ENCODE results near the gene RCCD1. TPM values are rescaled to one million over a fixed set of nuclear protein-coding genes. Genes with fewer than 3 reads are reported as not detected.

Gene RCCD1
- total RNA-seq, 2 donors from 2014 or later = 6.8 to 9.5 TPM

- Histone ChIP-seq H3K36me3 (peaks cover 91% of the 10 kb centered on the region), H3K27me3 (no peaks in the 10 kb centered on the region), H3K9me3 (no peaks in the 10 kb centered on the region), H3K4me1 (no peaks in the 10 kb centered on the region), H3K27ac (no peak overlapping the region), H3K4me3 (no peak overlapping the region)
- TF ChIP-seq CTCF (IDR thresholded peaks at IDR 0.05) = no peak
- no peak for DNase-seq (ENCODE audit: low spot score)
Measured at GRCh38 chr15:90942354-90943120, 12.1 kb upstream of the RCCD1 start.

- Histone ChIP-seq H3K4me3 (no peak overlapping the region), H3K36me3 (peaks cover 93% of the 10 kb centered on the region), H3K4me1 (no peaks in the 10 kb centered on the region), H3K9me3 (no peaks in the 10 kb centered on the region), H3K27me3 (no peaks in the 10 kb centered on the region), H3K27ac (no peak overlapping the region)
- TF ChIP-seq CTCF (IDR thresholded peaks at IDR 0.05) = no peak
- DNase-seq (ENCODE audit: low spot score) = no peak
Measured at GRCh38 chr15:90945091-90945490, 9.6 kb upstream of the RCCD1 start.

- Histone ChIP-seq H3K27me3 (no peaks in the 10 kb centered on the region), H3K4me3 (no peak overlapping the region), H3K9me3 (no peaks in the 10 kb centered on the region), H3K27ac (no peak overlapping the region), H3K36me3 (peaks cover 93% of the 10 kb centered on the region), H3K4me1 (no peaks in the 10 kb centered on the region)
- no peak for DNase-seq (ENCODE audit: low spot score)
- no peak for TF ChIP-seq CTCF (IDR thresholded peaks at IDR 0.05)
Measured at GRCh38 chr15:90946538-90946937, 8.1 kb upstream of the RCCD1 start.

- Histone ChIP-seq H3K27ac (no peak overlapping the region), H3K4me1 (no peaks in the 10 kb centered on the region), H3K27me3 (no peaks in the 10 kb centered on the region), H3K4me3 (no peak overlapping the region), H3K9me3 (no peaks in the 10 kb centered on the region), H3K36me3 (peaks cover 93% of the 10 kb centered on the region)
- TF ChIP-seq CTCF (IDR thresholded peaks at IDR 0.05) = no peak
- DNase-seq (ENCODE audit: low spot score) = no peak
Measured at GRCh38 chr15:90946941-90947576, 7.6 kb upstream of the RCCD1 start.

GRCh38 chr15:90947577-90948357 lies 6.9 kb upstream of the RCCD1 start:
- H3K27me3 ChIP-seq = no peaks in the 10 kb centered on the region
- H3K36me3 ChIP-seq = peaks cover 93% of the 10 kb centered on the region
- no peaks in the 10 kb centered on the region for H3K4me1 ChIP-seq
- TF ChIP-seq CTCF (IDR thresholded peaks at IDR 0.05) = no peak
- H3K27ac ChIP-seq = no peak overlapping the region
- H3K9me3 ChIP-seq = no peaks in the 10 kb centered on the region
- DNase-seq (ENCODE audit: low spot score) = no peak
- no peak overlapping the region for H3K4me3 ChIP-seq

All from right atrium auricular region (tissue), 2 donors.